Activated CD4-positive, alpha-beta T cell treated with anti-CD3 and anti-CD28 coated beads for 24 hours (primary cell): ENCODE results near the gene ZCCHC7.
A peak's percentile ranks its signal among the peaks of the same experiment; 100 is the strongest.

ENCODE experiments used
- DNase-seq, 2 donors: peaks; one replicate each; pipeline ENCODE4 v3.0.0-alpha.2; 2020; ENCODE audit warnings: low read depth in 2 of 2

The ZCCHC7 gene

GRCh38 chr9:37336150-37336549, 215.8 kb downstream of the ZCCHC7 start:
- DNase-seq: no peak

GRCh38 chr9:37337301-37337890, 217.0 kb downstream of the ZCCHC7 start:
- DNase-seq: no peak

DNA sequence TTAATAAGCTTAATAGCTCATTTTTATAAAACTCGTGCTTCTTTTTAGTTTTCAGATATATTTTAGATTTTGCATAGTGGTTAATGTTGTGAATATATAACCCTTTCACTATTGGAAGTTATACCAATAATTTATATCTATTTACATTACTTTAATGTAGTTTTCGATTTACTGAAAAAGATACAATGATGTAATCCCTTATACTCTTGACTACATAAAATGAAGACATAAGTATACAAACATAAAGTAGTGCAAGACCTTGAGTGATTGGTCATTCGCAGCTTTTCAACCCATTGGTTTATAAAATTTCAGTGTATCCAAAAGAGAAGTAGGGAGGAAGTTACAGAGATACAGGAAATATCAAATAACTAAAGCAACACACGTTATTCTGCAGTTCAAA, 217.8 kb downstream of the ZCCHC7 start:
- no peak for DNase-seq

DNA sequence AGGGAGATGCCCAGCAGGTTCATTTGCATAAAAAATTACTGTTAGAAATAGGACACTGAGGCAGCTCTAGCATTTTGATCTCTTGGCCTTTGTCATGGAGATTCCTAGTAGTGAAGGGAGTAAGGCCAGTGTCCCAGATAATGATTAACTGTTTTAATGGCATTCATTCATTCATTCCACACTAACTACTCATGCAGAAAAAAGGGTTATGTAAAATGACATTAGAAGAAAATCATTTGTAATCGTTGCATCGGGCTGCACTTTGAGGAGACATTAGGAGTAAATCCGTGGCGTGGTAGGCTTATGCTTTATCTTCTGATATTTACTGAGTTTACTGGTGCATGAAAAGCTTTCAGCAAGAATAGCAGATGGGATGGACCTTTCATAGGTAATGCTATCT, 219.5 kb downstream of the ZCCHC7 start:
- no peak for DNase-seq

DNA sequence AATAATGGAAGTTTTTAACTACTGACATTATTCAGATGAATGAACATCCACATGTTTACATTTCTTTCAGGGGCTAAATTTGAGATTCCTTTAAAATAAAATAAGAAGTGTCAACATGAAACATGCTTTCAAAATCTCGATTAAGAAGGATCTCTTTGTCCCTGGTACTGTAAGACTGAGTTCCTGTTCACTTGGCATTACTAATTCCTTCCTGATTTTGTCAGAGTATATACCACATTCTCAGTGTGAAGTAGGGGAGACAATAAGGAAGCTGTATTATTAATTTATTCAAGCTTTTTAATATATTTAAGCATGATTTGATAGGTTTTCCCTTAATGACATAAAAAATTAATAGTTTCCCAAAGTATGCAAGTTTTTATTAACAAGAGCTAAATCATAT, 220.6 kb downstream of the ZCCHC7 start:
- no peak for DNase-seq

DNA sequence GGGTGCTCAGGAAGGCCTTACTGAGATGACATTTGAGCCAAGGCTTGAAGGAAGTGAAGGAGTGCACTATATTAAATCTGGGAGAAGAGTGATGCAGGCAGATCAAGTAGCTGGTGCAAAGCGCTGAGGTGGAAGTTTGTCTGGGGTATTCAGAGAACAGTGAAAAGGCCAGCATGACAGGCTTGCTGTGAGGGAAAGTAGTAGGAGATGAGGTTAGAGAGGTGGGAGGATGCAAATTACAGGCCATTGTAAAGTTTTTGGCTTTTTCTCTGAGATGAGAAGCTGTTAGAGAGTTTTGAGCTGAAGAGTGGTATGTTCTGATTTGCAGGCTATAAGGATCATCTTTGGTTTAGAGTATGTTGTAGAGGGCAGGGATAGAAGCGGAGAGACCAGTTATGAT, 221.3 kb downstream of the ZCCHC7 start:
- DNase-seq: no peak

DNA sequence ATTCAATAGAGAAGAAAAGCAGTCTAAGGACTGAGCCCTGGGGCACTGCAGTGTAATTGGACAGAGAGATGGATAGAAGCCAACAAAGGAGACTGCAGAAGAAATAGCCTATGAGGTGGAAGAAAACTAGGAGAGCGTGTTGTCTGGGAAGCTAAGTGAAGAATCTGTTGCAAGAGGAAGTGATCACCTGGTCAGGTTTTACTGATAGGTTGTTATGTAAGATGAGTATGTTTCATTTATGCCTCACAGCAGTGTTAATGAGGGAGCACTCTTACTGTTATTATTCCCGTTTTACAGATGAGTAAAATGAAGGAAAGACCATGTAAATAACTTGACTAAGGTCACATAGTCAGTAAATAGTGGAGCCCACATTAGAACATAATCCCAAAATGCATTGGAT, 222.1 kb downstream of the ZCCHC7 start:
- no peak for DNase-seq

DNA sequence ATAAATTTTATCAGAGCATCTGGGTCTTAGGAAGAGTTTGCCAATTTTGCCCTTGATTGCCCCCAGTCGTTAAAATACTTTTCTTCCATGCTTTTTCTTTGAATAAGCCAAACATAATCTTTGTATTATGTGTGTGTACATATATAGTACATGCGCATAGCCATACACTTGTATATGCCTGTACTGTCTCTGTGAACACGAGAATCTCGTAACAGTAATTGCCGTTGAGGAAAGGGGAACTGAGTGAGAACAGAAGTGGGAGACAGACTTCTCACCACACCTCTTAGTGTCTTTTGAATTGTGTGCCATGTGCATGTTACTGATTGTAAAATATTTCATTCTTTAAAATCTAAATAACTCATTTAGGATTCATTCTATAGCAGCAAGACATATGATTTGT, 222.5 kb downstream of the ZCCHC7 start:
- DNase-seq: no peak

DNA sequence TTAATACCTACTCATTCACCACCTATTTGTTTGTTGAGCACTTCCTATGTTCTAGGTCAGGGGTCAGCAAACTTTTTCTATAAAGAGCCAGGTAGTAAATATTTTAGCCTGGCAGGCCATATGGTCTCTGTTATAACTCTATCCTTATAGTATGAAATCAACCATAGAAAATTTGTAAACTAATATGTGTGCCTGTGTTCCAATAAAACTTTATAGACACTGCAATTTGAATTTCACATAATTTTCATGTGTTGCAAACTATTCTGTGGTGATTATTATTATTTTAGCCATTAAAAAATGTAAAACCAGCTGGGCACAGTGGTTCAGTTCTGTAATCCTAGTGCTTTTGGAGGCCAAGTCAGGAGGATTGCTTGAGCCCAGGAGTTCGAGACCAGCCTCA, 223.3 kb downstream of the ZCCHC7 start:
- no peak for DNase-seq

- DNase-seq: no peak
These were observed 224.7 kb downstream of the ZCCHC7 start for GRCh38 chr9:37345038-37345437.

DNA sequence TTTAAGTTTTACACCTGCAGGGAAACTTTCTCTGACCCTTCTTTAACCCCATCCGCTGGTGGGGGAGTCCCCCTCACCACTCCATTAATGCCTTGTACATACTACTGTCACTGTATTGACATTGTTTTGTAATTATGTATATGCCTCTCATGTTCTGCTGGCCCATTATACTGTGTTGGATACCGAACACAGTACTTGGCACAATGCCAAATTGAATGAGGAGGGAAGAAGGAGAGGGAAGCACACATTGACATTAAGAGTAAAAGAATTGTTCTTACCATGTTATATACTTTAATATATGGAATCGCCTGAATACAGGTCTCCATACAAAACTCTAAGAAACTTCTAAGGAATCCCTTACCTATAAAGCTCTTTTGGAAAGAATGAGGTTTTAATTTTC, 228.5 kb downstream of the ZCCHC7 start:
- no peak for DNase-seq

GRCh38 chr9:37350486-37351190, 230.3 kb downstream of the ZCCHC7 start:
- DNase-seq: no peak

GRCh38 chr9:37353791-37354190, 233.4 kb downstream of the ZCCHC7 start:
- no peak for DNase-seq

- DNase-seq: no peak
These were observed 242.1 kb downstream of the ZCCHC7 start for GRCh38 chr9:37362430-37362829.

GRCh38 chr9:37363124-37363523, 242.8 kb downstream of the ZCCHC7 start:
- no peak for DNase-seq

DNA sequence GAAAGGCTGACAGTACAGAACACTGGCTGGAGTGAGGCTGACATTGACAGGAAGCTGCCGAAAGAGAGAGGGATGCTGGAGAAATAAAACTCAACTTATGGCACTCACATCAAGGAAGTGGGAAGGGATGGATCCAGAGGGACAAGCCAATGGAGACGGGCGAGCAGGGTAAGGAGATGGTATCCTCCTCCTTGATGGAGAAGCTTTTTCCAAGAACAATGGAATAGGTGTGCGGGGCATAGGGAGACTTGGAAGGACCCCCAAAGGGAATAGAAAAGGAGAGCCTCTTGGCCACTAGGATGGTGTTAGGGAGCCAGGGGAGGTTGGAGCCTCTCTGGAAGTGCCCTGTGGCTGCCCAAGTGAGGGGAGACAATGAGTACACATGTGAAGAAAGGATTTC, 243.8 kb downstream of the ZCCHC7 start:
- DNase-seq: no peak

DNA sequence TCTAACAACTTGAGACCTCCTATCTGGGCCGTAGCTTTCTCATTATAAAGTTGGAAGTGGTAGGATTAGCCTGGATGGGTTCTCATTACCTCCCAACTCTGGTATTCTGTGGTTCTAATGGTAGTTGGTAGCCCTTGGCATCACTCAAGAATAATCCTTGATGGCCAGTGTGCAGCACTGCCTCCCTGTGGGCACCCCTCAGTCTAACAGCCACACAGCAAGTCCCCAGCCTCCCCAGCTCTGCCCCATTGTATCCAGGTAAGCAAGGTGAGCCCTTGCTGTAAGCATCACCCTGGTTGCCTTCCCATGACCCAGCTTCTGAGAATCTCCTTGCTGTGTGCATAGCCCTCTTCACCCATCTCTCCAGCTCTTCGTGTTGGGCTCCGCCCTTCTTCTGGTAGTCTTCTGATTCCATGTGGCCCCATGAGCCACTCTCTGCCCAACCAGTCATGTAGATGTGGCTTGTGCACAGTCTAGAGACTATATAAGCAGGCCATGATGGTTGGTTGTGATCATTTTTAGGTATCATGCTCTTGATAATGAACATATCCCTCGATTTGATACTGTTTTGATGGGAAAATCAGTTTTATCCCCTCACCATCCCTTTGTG, 244.5 kb downstream of the ZCCHC7 start:
- DNase-seq: peak; percentile 4 to 15

- no peak for DNase-seq
These were observed 249.3 kb downstream of the ZCCHC7 start for GRCh38 chr9:37369671-37370070.

DNA sequence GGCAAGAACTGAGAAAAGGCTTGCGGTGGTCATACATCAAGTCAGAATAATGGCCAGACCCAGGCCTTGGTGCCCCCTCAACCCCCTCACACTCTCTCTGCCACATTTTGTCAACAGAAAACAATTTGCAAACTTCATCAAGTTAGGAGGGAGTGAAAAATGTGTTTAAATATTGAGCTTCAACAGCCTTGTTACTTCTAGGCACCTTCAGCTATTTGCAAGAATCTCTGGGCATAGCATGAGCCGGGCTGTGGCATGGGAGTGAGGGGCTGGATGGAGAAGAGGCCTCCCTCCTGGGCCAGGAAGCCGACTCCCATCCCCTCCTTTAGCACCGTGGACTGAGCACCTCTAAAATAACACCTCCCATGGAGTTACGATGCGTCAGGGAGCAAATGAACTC, 249.9 kb downstream of the ZCCHC7 start:
- DNase-seq: no peak

GRCh38 chr9:37370968-37371563, 250.7 kb downstream of the ZCCHC7 start:
- DNase-seq: no peak

- no peak for DNase-seq
These were observed 251.4 kb downstream of the ZCCHC7 start for GRCh38 chr9:37371565-37372464.

- DNase-seq: no peak
These were observed 252.5 kb downstream of the ZCCHC7 start for GRCh38 chr9:37372839-37373238.
